CD1c-positive myeloid dendritic cell (primary cell): ENCODE measurements around the gene BHLHA9.
"Not testable (repeated sequence)": the region's sequence is repeated elsewhere in the genome, so short reads cannot be mapped to it uniquely, and the experiment has no call there.

ENCODE experiments used
- DNase-seq: peaks from one replicate; pipeline ENCODE4 v3.0.0-alpha.2; 2016; ENCODE audit errors: extremely low spot score

Gene BHLHA9

GRCh38 chr17:1270210-1271029 lies at the start of gene BHLHA9:
Gene BHLHA9, plus strand, starts transcription at chr17:1270444. Its CDS starts 120 bp downstream, at chr17:1270564.
- no peak for DNase-seq

DNA sequence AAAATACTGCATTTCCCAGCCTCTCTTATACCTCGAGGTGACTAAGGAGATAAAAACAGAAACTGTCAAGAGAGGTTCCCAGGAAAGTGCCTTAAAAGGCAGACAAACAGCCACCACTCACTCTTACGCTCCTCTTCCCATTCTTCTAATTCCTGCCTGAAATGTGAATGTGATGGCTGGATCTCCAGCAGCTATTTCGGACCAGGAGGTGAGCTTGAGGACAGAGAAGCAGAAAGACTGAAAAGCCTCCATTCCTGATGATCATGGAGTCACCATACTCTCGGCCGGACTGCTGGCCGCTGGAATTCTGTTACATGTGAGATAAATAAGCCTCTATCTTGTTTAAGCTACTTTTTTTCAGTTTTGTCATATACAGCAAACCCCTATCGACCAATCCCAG lies 49.0 kb upstream of the BHLHA9 start:
- DNase-seq: no peak

- DNase-seq: no peak
Observed at GRCh38 chr17:1222321-1222720, 47.9 kb upstream of the BHLHA9 start.

DNA sequence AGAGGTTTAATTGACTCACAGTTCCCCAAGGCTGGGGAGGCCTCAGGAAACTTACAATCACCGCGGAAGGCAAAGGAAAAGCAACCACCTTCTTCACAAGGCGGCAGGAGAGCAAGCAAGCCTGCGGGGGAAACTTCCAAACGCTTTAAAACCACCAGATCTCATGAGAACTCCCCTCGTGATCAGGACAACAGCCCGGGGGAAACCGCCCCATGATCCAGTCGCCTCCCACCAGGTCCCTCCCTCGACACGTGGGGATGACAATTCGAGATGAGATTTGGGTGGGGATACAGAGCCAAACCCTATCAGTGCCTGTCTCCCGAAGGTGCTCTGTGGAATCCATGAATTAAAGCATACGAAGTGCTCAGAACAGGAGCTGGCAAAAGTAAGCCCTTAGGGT lies 46.6 kb upstream of the BHLHA9 start:
- DNase-seq: no peak

- no peak for DNase-seq
Observed at GRCh38 chr17:1224330-1224729, 45.9 kb upstream of the BHLHA9 start.

- DNase-seq: no peak
Observed at GRCh38 chr17:1226308-1226707, 43.9 kb upstream of the BHLHA9 start.

DNA sequence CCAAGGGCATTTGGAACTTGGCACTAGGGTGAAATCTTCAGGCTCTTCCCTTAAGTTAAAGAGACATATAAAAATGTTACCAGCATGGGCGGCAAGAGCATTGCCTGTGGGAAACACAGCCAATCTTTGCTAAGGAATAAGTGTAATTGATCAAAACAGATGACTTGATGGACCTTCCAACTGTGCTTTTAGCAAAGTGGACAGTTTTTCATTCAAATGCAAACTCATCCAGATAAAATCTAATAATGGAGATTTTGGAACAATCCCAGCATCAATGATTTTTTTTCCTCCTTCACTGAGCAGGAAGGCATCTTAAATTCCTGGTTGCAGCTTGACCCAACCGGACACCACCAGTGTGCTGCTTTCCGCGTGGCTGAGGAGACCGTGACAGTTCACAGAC lies 42.9 kb upstream of the BHLHA9 start:
- no peak for DNase-seq

GRCh38 chr17:1227917-1228780 lies 42.1 kb upstream of the BHLHA9 start:
- peak; percentile 68 for DNase-seq

DNA sequence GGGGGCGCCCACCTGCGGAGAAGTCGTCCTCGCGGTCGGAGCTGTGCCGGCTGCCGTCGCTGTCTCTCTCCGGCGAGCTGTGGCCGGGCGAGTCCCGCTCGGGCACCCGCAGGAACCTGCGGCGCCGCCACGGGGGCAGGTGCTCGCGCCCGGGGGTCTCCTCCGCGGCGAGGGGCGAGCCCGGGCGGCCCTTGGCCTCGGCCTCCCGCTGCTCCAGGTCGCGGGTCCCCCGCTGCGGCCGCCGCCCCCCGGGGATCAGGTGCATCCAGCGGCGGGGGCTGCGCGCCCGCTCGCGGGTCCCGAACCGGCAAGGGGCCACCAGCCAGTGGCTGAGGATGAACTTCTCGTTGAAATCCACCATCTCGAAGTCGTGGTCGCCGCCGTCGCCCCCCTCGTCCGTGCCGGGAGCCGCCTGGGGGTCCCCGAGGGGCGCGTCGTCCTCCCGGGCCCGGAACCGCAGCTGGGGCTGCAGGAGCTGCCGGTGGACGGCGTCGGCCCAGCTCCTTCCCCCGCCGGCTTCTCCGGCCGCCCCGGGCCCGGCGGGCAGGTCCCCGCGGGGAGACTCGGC lies 41.4 kb upstream of the BHLHA9 start:
- no peak for DNase-seq

GRCh38 chr17:1229349-1229899 lies 40.8 kb upstream of the BHLHA9 start:
- peak; percentile 96 for DNase-seq

- DNase-seq: peak; percentile 35
Observed at GRCh38 chr17:1229900-1230501, 40.2 kb upstream of the BHLHA9 start.

- DNase-seq: peak; percentile 96
Observed at GRCh38 chr17:1231456-1231855, 38.8 kb upstream of the BHLHA9 start.

DNA sequence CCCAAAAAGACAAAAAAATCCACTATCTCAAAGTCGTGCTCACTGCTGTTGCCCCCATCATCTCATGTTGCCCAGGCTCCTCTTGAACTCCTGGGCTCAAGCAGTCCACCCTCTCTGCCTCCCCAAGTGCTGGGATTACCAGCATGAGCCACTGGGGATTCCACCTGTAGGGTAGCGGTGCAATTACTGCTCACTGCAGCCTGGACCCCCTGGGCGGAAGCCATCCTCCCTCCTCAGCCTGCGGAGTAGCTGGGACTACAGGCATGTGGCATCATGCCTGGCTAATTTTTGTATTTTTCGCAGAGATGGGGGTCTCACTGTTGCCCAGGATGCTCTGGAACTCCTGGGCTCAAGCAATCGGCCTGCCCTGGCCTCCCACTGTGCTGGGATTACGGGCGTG lies 37.9 kb upstream of the BHLHA9 start:
- no peak for DNase-seq

DNA sequence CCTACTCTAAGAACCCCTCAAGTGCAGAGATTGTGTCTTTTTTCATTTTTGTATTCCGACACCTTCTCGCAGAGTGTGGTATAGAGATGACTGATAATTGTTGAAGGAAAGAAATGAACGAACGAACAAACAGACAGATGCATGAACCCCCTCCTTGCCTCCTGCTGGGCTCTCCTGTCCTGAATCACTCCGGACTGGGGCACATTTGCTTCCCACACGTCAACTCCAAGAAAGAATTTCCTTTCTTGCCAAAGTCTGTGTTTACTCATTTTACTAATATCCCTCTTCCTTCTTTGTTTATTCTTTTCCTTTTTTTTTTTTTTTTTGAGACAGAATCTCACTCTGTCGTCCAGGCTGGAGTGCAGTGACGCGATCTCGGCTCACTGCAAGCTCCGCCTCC lies 37.5 kb upstream of the BHLHA9 start:
- peak; percentile 39 for DNase-seq

GRCh38 chr17:1234455-1234854 lies 35.8 kb upstream of the BHLHA9 start:
- no peak for DNase-seq

DNA sequence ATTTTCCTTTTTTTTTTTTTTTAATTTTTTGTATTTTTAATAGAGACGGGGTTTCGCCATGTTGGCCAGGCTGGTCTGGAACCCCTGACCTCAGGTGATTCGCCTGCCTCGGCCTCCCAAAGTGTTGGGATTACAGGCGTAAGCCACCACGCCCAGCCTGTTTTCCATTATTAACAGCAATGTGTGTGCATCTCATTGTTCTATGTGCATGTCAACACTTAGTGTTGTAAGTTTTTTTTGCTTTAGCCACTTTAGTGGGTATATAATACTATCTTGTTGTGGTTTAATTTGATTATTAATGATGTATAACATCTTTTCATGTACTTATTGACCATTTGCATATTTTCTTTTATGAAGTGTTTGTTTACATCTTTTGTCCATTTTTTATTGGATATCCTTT lies 32.8 kb upstream of the BHLHA9 start:
- DNase-seq: no peak

DNA sequence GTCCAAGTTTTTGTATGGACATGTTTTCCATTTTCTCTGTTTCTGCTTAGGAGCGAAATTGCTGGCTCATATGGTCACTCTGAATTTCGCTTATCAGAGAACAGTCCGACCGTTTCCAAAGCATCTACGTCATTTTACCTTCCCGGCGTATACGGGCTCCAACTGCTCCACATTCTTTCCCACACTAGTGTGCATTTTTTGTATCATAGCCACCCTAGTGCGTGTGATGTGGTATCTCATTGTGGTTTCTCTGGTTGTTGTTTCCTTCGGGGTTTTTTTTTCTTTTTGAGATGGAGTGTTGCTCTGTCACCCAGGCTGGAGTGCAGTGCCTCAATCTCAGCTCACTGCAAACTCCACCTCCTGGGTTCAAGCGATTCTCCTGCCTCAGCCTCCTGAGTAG lies 31.0 kb upstream of the BHLHA9 start:
- DNase-seq: no peak

DNA sequence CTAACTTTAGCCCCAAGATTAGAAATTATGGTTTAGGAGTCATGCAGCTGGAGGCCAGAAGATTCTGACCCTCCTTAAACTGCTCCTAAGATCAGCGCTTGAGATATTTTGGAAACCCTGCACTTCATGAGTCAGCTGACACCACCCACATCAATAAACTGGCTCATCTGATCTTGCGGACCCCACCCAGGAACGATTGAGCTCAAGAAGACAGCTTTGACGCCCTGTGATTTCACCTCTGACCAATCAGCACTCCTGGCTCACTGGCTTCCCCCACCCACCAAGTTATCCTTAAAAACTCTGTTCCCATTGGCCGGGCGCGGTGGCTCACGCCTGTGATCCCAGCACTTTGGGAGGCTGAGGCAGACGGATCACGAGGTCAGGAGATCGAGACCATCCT lies 29.8 kb upstream of the BHLHA9 start:
- DNase-seq: not testable (repeated sequence)

- DNase-seq: peak; percentile 66
Observed at GRCh38 chr17:1241929-1242328, 28.3 kb upstream of the BHLHA9 start.

- no peak for DNase-seq
Observed at GRCh38 chr17:1244606-1245012, 25.6 kb upstream of the BHLHA9 start.

DNA sequence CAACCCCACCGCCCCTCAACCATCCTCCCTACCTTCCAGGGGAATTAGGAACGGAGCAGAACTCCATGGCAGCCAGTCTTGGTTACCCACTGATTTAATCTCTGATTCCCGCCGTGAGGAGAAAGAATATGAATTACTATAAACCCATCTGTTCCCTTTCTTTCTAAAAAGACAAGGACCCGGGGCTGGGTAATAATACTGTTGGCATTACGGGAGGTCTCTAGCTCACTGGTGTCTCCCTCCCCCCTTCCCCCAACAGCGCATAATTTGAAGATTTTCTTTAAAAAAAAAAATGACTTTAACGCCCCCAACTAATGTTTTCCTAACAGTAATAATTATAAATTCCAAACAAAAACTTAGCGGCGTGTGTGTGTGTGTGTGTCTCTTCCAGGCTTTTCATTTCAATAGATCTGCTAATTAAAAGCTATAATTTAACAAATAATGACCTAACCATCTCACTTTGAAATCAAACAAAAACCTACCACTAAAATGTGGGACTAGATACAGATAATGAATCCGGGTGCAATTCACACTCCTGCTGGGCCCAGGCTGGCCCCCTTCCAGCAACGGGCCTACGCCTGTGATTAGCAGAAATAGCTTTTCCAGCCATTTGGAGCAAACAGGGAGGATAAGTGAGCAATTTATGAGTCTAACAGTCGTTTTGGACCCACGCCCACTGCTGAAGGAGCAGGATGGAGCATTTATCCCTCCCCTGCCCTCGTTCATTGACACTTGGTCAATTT lies 18.2 kb upstream of the BHLHA9 start:
- no peak for DNase-seq
